ENCODE measurements around the gene LRP1.

DNA sequence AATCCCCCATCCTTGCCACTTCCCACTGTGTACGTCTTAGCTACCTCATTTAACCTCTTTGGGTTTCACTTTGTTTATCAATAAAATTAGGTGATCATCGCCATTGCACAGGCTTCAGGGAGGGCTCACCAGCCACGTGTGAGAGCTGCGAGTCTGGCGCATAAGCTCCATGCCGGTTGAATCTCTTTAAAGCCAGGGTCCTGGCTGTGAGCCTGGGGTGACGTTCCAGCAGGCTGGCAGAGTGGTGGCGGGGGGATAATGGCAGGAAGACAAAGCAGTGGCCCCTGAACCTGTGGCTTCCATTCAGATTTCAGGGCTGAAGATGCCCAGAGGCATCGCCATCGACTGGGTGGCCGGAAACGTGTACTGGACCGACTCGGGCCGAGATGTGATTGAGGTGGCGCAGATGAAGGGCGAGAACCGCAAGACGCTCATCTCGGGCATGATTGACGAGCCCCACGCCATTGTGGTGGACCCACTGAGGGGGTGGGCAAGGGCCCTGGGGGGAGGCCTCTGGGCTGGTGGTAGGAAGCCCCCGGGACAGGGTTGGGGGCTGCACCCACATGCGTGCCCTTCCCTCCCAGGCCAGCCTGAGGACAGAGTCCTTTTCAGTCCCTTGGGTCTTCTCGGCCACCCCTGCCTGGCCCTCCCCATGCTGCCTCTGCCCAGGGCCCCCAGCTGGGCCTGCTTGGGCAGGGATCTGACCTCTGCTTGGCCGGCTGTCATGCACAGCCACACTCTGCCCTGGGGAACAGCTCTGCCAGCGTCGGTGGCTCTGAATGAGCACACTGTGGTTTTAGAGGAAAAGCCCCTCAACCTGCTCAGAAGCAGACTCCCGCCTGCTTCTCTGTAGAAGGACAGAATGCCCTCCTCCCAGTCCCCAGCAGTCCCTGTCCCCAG lies 79.7 kb downstream of the LRP1 start:
- TF ChIP-seq, protein P1, sequence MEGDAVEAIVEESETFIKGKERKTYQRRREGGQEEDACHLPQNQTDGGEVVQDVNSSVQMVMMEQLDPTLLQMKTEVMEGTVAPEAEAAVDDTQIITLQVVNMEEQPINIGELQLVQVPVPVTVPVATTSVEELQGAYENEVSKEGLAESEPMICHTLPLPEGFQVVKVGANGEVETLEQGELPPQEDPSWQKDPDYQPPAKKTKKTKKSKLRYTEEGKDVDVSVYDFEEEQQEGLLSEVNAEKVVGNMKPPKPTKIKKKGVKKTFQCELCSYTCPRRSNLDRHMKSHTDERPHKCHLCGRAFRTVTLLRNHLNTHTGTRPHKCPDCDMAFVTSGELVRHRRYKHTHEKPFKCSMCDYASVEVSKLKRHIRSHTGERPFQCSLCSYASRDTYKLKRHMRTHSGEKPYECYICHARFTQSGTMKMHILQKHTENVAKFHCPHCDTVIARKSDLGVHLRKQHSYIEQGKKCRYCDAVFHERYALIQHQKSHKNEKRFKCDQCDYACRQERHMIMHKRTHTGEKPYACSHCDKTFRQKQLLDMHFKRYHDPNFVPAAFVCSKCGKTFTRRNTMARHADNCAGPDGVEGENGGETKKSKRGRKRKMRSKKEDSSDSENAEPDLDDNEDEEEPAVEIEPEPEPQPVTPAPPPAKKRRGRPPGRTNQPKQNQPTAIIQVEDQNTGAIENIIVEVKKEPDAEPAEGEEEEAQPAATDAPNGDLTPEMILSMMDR (IDR thresholded peaks at IDR 0.05) = no peak
- TF ChIP-seq POLR2A (IDR thresholded peaks at IDR 0.05) = no peak
- TF ChIP-seq POLR2AphosphoS5 (IDR thresholded peaks at IDR 0.05; ENCODE audit: insufficient read depth in 1 of 2, low read depth in 1 of 2) = no peak

Measured in vagina (tissue), 2 donors.